T-helper 1 cell treated with Interleukin-12 subunit alpha and Interleukin-12 subunit beta and Interleukin-4 antibody, amounts not matched to agents 30 μg/mL and 1 μg/mL, for 36 hours (primary cell): Measurements from ENCODE around the gene TUFM.
A peak's percentile ranks its signal among the peaks of the same experiment; 100 is the strongest.
"Not testable (repeated sequence)": the region's sequence is repeated elsewhere in the genome, so short reads cannot be mapped to it uniquely, and the experiment has no call there.

ENCODE experiments used
- H3K27ac Mint-ChIP-seq: one replicate; pipeline ENCODE4 v1.8.0; 2021; ENCODE audit warnings: mild to moderate bottlenecking, mixed read lengths
- H3K27me3 Mint-ChIP-seq: one replicate; pipeline ENCODE4 v1.8.0; 2021; ENCODE audit warnings: low read depth, mixed read lengths
- H3K36me3 Mint-ChIP-seq: one replicate; pipeline ENCODE4 v1.8.0; 2021; ENCODE audit warnings: low read depth, mixed read lengths
- H3K4me1 Mint-ChIP-seq: one replicate; pipeline ENCODE4 v1.8.0; 2021; ENCODE audit warnings: low read depth, mixed read lengths
- H3K4me3 Mint-ChIP-seq: one replicate; pipeline ENCODE4 v1.8.0; 2021; ENCODE audit warnings: mild to moderate bottlenecking, moderate library complexity, mixed read lengths
- H3K9me3 Mint-ChIP-seq: one replicate; pipeline ENCODE4 v1.8.0; 2021; ENCODE audit warnings: mixed read lengths

Gene TUFM

GRCh38 chr16:28879261-28879840 is 33.2 kb upstream of the TUFM start:
- Mint-ChIP-seq H3K36me3 (no peaks in the 10 kb centered on the region), H3K27ac (peak overlapping the region; percentile 59), H3K27me3 (peaks cover 6% of the 10 kb centered on the region), H3K9me3 (no peaks in the 10 kb centered on the region), H3K4me3 (peak overlapping the region; percentile 89), H3K4me1 (peaks cover 14% of the 10 kb centered on the region)

DNA sequence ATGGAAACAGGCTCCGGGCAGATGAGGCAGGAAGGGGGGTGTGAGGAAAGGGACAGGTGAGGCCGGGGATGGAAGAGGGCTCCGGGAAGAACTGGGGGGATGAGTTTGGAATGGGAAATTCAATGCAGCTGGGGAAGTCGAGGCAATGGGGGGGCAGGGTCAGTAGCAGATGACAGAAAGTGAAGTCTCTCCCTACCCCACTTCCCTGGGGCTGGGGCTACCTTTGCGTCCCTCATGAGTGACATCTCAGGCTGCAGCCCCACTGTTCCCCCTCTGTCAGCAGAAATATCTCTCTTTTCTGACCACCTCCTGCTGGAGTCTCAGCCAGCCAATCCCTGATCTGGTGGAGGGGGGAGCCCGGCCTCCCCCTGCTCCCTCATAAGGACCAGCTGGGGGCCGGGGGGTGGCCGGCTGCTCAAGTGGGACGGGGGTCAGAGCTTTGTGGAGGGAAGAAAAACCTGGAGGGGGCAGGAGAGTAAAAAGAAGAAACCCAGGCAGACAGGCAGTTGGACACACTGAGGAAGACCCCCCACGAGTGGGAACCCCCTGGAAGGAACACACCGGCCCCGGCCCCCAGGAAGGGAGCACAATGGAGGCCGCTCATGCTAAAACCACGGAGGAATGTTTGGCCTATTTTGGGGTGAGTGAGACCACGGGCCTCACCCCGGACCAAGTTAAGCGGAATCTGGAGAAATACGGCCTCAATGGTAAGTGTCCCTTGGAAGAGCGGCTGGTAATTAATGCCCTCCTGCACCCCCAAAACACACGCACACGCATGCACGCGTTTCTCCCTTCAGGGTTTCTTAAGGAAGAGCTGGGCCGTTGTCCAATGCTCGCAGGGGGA is 32.2 kb upstream of the TUFM start, which contains the start of gene ATP2A1:
ATP2A1 (plus strand) TSS at position 406 of the 844 bp plus-strand sequence; CDS start at position 590, 184 bp downstream.
- peaks cover 6% of the 10 kb centered on the region for H3K27me3 Mint-ChIP-seq
- H3K27ac Mint-ChIP-seq, result peak within 1 kb of the TSS; percentile 8
- peaks cover 14% of the 10 kb centered on the region for H3K4me1 Mint-ChIP-seq
- no peaks in the 10 kb centered on the region for H3K9me3 Mint-ChIP-seq
- H3K36me3 Mint-ChIP-seq, result no peaks in the 10 kb centered on the region
- H3K4me3 Mint-ChIP-seq, result peak within 1 kb of the TSS; percentile 89

DNA sequence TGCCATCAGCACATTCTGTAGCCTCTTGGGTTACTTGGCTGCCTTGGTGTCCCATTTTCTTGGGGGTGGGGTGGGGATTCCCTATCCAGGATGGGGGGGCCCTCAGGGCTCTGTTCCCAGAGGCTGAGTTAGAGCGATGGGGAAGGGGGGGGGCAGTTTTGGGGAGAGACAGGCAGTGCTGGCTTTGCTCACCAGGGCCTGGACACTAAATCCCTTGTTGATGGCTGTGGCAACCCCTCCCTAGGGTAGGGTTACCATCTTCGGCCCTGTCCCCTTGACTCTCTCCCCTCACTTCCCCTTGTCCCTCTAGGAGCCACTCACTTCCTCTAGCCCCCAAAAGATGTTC is 31.5 kb upstream of the TUFM start:
- Mint-ChIP-seq H3K4me1 (peaks cover 14% of the 10 kb centered on the region), H3K9me3 (no peaks in the 10 kb centered on the region), H3K4me3 (no peak overlapping the region), H3K36me3 (no peaks in the 10 kb centered on the region), H3K27ac (peak overlapping the region; percentile 8), H3K27me3 (peaks cover 6% of the 10 kb centered on the region)

DNA sequence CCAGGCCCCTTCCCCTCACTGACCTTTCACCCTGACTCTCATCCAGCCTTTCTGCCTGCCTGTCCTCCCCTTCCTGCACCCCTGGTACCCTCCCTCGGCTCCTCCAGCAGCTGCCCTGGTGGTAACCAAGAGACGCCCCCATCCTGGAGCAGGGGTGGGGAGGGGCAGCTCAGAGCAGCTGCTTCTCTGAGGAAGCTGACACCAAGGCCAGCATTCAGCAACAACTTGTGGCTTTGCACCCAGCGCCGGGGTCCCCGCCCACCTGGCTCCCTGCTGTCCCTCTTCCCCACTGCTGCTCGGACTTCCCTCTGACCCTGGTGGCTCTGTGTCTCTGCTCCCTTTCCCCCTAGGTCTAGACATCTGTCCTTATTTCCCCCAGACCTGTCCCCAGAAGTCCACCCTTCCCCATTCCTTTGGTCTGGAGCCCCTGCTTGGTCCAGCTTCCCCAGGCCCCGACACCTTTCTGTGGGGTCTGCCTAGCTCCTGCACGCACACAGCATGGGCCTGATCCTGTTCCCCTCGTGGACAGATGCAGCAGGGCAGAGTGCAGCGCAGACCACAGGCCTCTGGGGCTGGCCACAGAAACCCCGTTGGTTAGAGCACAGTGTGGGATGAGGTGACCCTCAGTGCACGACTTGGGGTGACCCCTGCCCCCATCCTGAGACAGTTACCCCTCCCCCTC is 31.0 kb upstream of the TUFM start:
- Mint-ChIP-seq H3K9me3 (no peaks in the 10 kb centered on the region), H3K27me3 (peaks cover 6% of the 10 kb centered on the region), H3K4me1 (peaks cover 14% of the 10 kb centered on the region), H3K4me3 (no peak overlapping the region), H3K27ac (no peak overlapping the region), H3K36me3 (no peaks in the 10 kb centered on the region)

GRCh38 chr16:28876019-28876659 is 30.0 kb upstream of the TUFM start:
- Mint-ChIP-seq H3K27ac (no peak overlapping the region), H3K9me3 (no peaks in the 10 kb centered on the region), H3K4me3 (no peak overlapping the region), H3K4me1 (peaks cover 12% of the 10 kb centered on the region), H3K27me3 (peaks cover 3% of the 10 kb centered on the region), H3K36me3 (no peaks in the 10 kb centered on the region)

- peaks cover 2% of the 10 kb centered on the region for H3K36me3 Mint-ChIP-seq
- no peak overlapping the region for H3K4me3 Mint-ChIP-seq
- H3K4me1 Mint-ChIP-seq, result peaks cover 7% of the 10 kb centered on the region
- H3K27me3 Mint-ChIP-seq, result no peaks in the 10 kb centered on the region
- H3K27ac Mint-ChIP-seq, result no peak overlapping the region
- no peaks in the 10 kb centered on the region for H3K9me3 Mint-ChIP-seq
These were observed 29.2 kb upstream of the TUFM start for GRCh38 chr16:28875134-28876018.

DNA sequence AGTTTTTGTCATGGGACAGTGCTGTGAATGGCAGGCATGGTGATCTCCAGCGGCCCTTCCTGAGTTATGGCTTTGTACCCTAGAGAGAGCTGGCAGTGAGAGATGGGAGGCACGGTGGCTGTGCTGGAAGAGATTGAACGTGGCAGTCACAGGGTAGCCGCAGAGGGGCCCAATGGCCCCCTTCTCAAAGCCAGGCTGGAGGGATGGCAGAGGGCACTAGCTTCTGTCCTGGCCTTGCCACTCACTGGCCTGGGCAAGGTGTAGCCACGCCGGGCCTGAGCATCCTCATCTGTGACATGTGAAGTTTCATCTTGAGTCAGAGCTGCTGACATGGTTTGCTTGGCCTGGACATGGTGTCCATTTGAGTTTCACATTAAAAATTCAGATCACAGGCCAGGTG is 28.3 kb upstream of the TUFM start:
- H3K4me3 Mint-ChIP-seq, result no peak overlapping the region
- H3K27me3 Mint-ChIP-seq, result no peaks in the 10 kb centered on the region
- H3K4me1 Mint-ChIP-seq, result peaks cover 9% of the 10 kb centered on the region
- no peaks in the 10 kb centered on the region for H3K9me3 Mint-ChIP-seq
- no peak overlapping the region for H3K27ac Mint-ChIP-seq
- peaks cover 9% of the 10 kb centered on the region for H3K36me3 Mint-ChIP-seq

DNA sequence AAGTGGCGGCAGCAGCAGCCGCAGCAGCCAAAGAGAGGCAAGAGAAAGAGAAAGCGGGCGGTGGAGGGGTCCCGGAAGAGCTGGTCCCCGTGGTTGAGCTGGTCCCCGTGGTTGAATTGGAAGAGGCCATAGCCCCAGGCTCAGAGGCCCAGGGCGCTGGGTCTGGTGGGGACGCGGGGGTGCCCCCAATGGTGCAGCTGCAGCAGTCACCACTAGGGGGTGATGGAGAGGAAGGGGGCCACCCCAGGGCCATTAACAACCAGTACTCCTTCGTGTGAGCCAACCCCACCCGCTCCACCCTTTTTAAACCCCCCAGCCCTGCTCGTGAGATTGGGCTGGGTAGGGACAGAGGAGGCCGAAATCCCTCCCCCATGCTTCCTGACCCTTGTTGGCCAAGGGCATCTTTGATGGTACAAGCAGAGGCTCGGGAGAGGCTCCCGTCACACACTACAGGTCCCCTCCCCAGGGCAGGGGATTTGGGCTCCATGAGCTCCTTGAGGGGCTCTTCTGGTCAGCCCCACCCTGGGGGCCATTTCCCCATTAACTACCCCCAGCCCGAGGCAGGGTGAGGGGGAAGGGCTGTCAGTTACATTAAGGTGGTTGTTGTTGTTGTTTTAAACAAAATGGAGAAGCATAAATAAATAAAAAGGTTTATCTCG is 27.5 kb upstream of the TUFM start:
- Mint-ChIP-seq H3K27ac (no peak overlapping the region), H3K4me3 (no peak overlapping the region), H3K27me3 (no peaks in the 10 kb centered on the region), H3K36me3 (peaks cover 11% of the 10 kb centered on the region), H3K9me3 (no peaks in the 10 kb centered on the region), H3K4me1 (peaks cover 4% of the 10 kb centered on the region)

DNA sequence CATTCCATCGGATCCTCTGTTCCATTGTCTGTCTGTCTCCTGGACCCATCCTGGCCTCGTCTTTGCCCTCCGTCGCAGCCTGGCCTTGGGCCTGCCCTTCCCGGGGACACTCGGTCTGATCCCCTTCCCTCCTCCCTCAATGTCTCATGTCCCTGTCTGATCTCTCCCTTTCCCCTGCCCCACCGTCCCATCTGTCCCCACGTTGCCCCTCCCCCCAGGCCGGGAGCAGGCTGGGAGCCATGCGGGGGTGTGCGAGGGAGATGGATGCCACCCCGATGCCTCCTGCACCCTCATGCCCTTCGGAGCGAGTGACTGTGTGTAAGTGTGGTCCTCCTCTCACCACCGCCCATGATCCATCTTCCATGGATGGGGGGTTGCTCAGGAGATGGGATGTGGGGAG is 26.8 kb upstream of the TUFM start:
- peaks cover 11% of the 10 kb centered on the region for H3K36me3 Mint-ChIP-seq
- no peak overlapping the region for H3K4me3 Mint-ChIP-seq
- H3K9me3 Mint-ChIP-seq, result no peaks in the 10 kb centered on the region
- H3K27ac Mint-ChIP-seq, result no peak overlapping the region
- H3K27me3 Mint-ChIP-seq, result no peaks in the 10 kb centered on the region
- peaks cover 3% of the 10 kb centered on the region for H3K4me1 Mint-ChIP-seq

GRCh38 chr16:28869201-28869600 is 23.1 kb upstream of the TUFM start:
- no peak overlapping the region for H3K27ac Mint-ChIP-seq
- no peaks in the 10 kb centered on the region for H3K27me3 Mint-ChIP-seq
- peaks cover 13% of the 10 kb centered on the region for H3K4me1 Mint-ChIP-seq
- peaks cover 13% of the 10 kb centered on the region for H3K36me3 Mint-ChIP-seq
- no peaks in the 10 kb centered on the region for H3K9me3 Mint-ChIP-seq
- no peak overlapping the region for H3K4me3 Mint-ChIP-seq

- H3K36me3 Mint-ChIP-seq, result peaks cover 16% of the 10 kb centered on the region
- not testable (repeated sequence) for H3K27me3 Mint-ChIP-seq, H3K27ac Mint-ChIP-seq, H3K9me3 Mint-ChIP-seq, H3K4me3 Mint-ChIP-seq
- peaks cover 17% of the 10 kb centered on the region for H3K4me1 Mint-ChIP-seq
These were observed 21.5 kb upstream of the TUFM start for GRCh38 chr16:28867646-28868045.

DNA sequence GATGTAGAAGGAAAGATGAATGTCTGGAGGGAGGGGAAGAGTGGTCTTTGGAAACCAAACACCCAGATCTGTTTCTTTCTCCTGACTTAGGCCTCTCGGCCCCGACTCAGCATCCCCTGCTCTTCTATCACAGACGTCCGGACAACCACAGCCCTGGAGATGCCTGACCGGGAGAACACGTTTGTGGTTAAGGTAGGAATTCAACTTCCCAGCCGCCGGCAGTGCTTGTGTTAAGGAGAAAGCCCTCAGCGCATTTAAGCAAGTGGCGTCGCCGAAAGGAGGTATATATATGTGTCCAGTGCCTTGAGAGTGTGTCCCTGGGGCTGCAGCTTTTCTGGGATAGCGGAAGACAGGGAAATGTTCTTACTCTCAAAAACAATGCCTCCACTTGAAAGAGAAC is 21.1 kb upstream of the TUFM start:
- Mint-ChIP-seq H3K4me1 (peaks cover 17% of the 10 kb centered on the region), H3K4me3 (no peak overlapping the region), H3K36me3 (peaks cover 16% of the 10 kb centered on the region), H3K27ac (peak overlapping the region; percentile 31), H3K9me3 (no peaks in the 10 kb centered on the region), H3K27me3 (no peaks in the 10 kb centered on the region)

GRCh38 chr16:28866454-28866804 is 20.3 kb upstream of the TUFM start:
- H3K36me3 Mint-ChIP-seq, result peaks cover 16% of the 10 kb centered on the region
- H3K4me1 Mint-ChIP-seq, result peaks cover 22% of the 10 kb centered on the region
- no peak overlapping the region for H3K4me3 Mint-ChIP-seq
- no peaks in the 10 kb centered on the region for H3K27me3 Mint-ChIP-seq
- no peak overlapping the region for H3K27ac Mint-ChIP-seq
- no peaks in the 10 kb centered on the region for H3K9me3 Mint-ChIP-seq
